Heart left ventricle (tissue), 16 donors: ENCODE data around the gene PPEF2. TPM values are rescaled to one million over a fixed set of nuclear protein-coding genes. Genes with fewer than 3 reads are reported as not detected.
A peak's percentile ranks its signal among the peaks of the same experiment; 100 is the strongest.

Experiments
- ATAC-seq, 4 donors: fragments of 200-7000 bp; cut with Tn5 transposase; one replicate each; pipeline ENCODE4 v1.9.1; 2020 to 2022; ENCODE audit warnings: moderate library complexity in 4 of 4, mild to moderate bottlenecking in 3 of 4, moderate number of reproducible peaks in 1 of 4
- DNase-seq, 5 donors: peaks; one replicate each; pipeline ENCODE4 v3.0.0-alpha.2; 2020
- H3K27ac ChIP-seq, 12 donors: fragments of 200-600 bp; sonication (generic) in 4 of 12; one replicate each; pipeline versions ENCODE4 v1.5.0 to v1.8.0; 2016 to 2022; ENCODE audit warnings: mild to moderate bottlenecking in 2 of 12
- H3K27me3 ChIP-seq, 9 donors: fragments of 200-600 bp; sonication (generic) in 2 of 9; one replicate each; pipeline versions ENCODE4 v1.5.1 to v1.8.0; 2016 to 2022; ENCODE audit warnings: mild to moderate bottlenecking in 3 of 9
- H3K36me3 ChIP-seq, 9 donors: fragments of 200-600 bp; sonication (generic) in 2 of 9; one replicate each; pipeline versions ENCODE4 v1.5.0 to v1.8.0; 2018 to 2022; ENCODE audit warnings: mild to moderate bottlenecking in 2 of 9
- H3K4me1 ChIP-seq, 12 donors: fragments of 200-600 bp; sonication (generic) in 4 of 12; one replicate each; pipeline versions ENCODE4 v1.5.0 to v1.8.0; 2016 to 2022; ENCODE audit warnings: mild to moderate bottlenecking in 3 of 12
- H3K4me3 ChIP-seq, 12 donors: fragments of 200-600 bp; sonication (generic) in 4 of 12; one replicate each; pipeline versions ENCODE4 v1.5.0 to v1.8.0; 2017 to 2022; ENCODE audit warnings: mild to moderate bottlenecking in 9 of 12, moderate library complexity in 4 of 12
- H3K9me3 ChIP-seq, 12 donors: fragments of 200-600 bp; sonication (generic) in 4 of 12; one replicate each; pipeline versions ENCODE4 v1.5.0 to v1.8.0; 2016 to 2022; ENCODE audit warnings: mild to moderate bottlenecking in 1 of 12
- CTCF ChIP-seq, 12 donors: fragments of 200-600 bp; sonication (generic) in 4 of 12; IDR thresholded peaks; one replicate each; pipeline versions ENCODE4 v1.5.0 to v1.8.0; 2018 to 2022; ENCODE audit warnings: antibody characterized with exemption in 12 of 12, mild to moderate bottlenecking in 5 of 12
- POLR2A ChIP-seq, 2 donors: fragments of 450-650 bp; IDR thresholded peaks; one replicate each; pipeline ENCODE4 v1.6.1; 2017; ENCODE audit warnings: antibody characterized with exemption in 2 of 2, mild to moderate bottlenecking in 2 of 2, moderate library complexity in 2 of 2
- WGBS, 4 donors: extraction: QIAGEN DNeasy Blood & Tissue Kit in 2 of 4; methylation state at CpG; one replicate each; pipeline versions ENCODE4 v1.1.5 to v1.1.7; 2013 to 2018; 5-methylcytosine and 5-hydroxymethylcytosine counted together
- intact Hi-C, 10 donors: fragments of 100-400 bp; cut with DNase I; formaldehyde crosslinking; loops; one replicate each; pipeline versions ENCODE4 v1.11.1 to v1.14.2; 2022
- polyA plus RNA-seq, 2 donors: library from polyadenylated mRNA; stranded (reverse); fragments of 200-250 nt; gene quantifications; one replicate each; pipeline ENCODE4 v1.2.3, GENCODE V29; 2013
- total RNA-seq, 9 donors: library from RNA; depleted of rRNA in 2 of 9; stranded (reverse); fragments of >200 nt in 2 of 9; fragmentation: NEBNext Ultra II Directional in 3 of 9; extraction: Animal tissue kit (Norgen Biotek cat#: 25700) in 3 of 9; gene quantifications; one replicate each; pipeline versions ENCODE4 v1.1.0 to v1.2.4, GENCODE V29; 2016 to 2023
- donor health status: ischemic (EF 13 %, LVEDD 7.1; RV severe dilation, severe dysfunction).
- donor health status: healthy with polysubstance abuse.
- donor health status: DM: no; HTN: yes; CAD: no.
- donor health status: DM: no; HTN: no; CAD: no.
- donor health status: ischemic (EF 25% LVEDD 6.9; RV normal size, moderate dysfunction).
- donor health status: ischemic (EF 25% LVEDD 5.7; RV mildly dilated, moderate dysfunction).
- donor health status: healthy.
- donor health status: DM: yes; HTN: yes; CAD: no.
- donor health status: ischemic (EF 35%, LVEDD 5.7; RV mildly dilated, moderate dysfunction).
- donor health status: nonischemic (EF 11% LVEDD 7.7; RV severe dilation, severe dysfunction).
- donor health status: DM: yes; HTN: yes; CAD: no.
- donor health status: PGD.
- donor health status: ischemic (EF 29% LVEDD 5.4; RV normal size, mild dysfunction).
- donor health status: nonischemic (EF 23%, LVEDD 6.1; RV moderate dilation, normal function).

Gene PPEF2
- total and polyA plus RNA-seq, 11 donors, result not detected

GRCh38 chr4:75822416-75822815 is 79.8 kb downstream of the PPEF2 start:
- H3K9me3 ChIP-seq, result no peaks in the 10 kb centered on the region
- 71 to 86% (median 76%) methylated on average over 5 of the region's 5 CpGs for WGBS, 4 donors
- intact Hi-C loops, result no loop called here
- no peaks in the 10 kb centered on the region for H3K4me1 ChIP-seq
- no peak for TF ChIP-seq POLR2A (IDR thresholded peaks at IDR 0.05)
- no peak for TF ChIP-seq CTCF (IDR thresholded peaks at IDR 0.05)
- no peak for DNase-seq
- peak in 1 of 4 donors; percentile 42 for ATAC-seq
- no peak overlapping the region for H3K27ac ChIP-seq
- no peak overlapping the region for H3K4me3 ChIP-seq
- no peaks in the 10 kb centered on the region for H3K27me3 ChIP-seq
- no peaks in the 10 kb centered on the region for H3K36me3 ChIP-seq

GRCh38 chr4:75821966-75822365 is 80.3 kb downstream of the PPEF2 start:
- no peaks in the 10 kb centered on the region for H3K9me3 ChIP-seq
- H3K4me3 ChIP-seq, result no peak overlapping the region
- intact Hi-C loops, result no loop called here
- no peaks in the 10 kb centered on the region for H3K27me3 ChIP-seq
- DNase-seq (no peak), ATAC-seq (no peak)
- TF ChIP-seq CTCF (IDR thresholded peaks at IDR 0.05), result no peak
- TF ChIP-seq POLR2A (IDR thresholded peaks at IDR 0.05), result no peak
- no peaks in the 10 kb centered on the region for H3K4me1 ChIP-seq
- no peak overlapping the region for H3K27ac ChIP-seq
- peaks cover 0 to under 1% (median 0%) of the 10 kb centered on the region in 9 donors for H3K36me3 ChIP-seq
- WGBS, 4 donors, result 87 to 98% (median 93%) methylated on average over 5 of the region's 5 CpGs

- DNase-seq (no peak), ATAC-seq (no peak)
- Histone ChIP-seq H3K27ac (no peak overlapping the region), H3K27me3 (no peaks in the 10 kb centered on the region), H3K9me3 (no peaks in the 10 kb centered on the region), H3K4me3 (no peak overlapping the region), H3K4me1 (no peaks in the 10 kb centered on the region), H3K36me3 (peaks cover 0 to 8% (median 6%) of the 10 kb centered on the region in 9 donors)
- intact Hi-C loops, result no loop called here
- TF ChIP-seq POLR2A (IDR thresholded peaks at IDR 0.05), result no peak
- no peak for TF ChIP-seq CTCF (IDR thresholded peaks at IDR 0.05)
- WGBS, 4 donors, result 91 to 97% (median 94%) methylated on average over 3 of the region's 3 CpGs
Measured at GRCh38 chr4:75821216-75821615, 81.0 kb downstream of the PPEF2 start.

GRCh38 chr4:75820676-75821075 is 81.6 kb downstream of the PPEF2 start:
- DNase-seq (no peak), ATAC-seq (no peak)
- H3K9me3 ChIP-seq, result no peaks in the 10 kb centered on the region
- no peak overlapping the region for H3K4me3 ChIP-seq
- 80 to 91% (median 84%) methylated on average over 3 of the region's 3 CpGs for WGBS, 4 donors
- no peaks in the 10 kb centered on the region for H3K27me3 ChIP-seq
- H3K4me1 ChIP-seq, result no peaks in the 10 kb centered on the region
- peaks cover 0 to 14% (median 11%) of the 10 kb centered on the region in 9 donors for H3K36me3 ChIP-seq
- H3K27ac ChIP-seq, result no peak overlapping the region
- TF ChIP-seq CTCF (IDR thresholded peaks at IDR 0.05) (no peak), POLR2A (IDR thresholded peaks at IDR 0.05) (no peak)
- intact Hi-C loops, result no loop called here
